NCI-H82 treated with DMSO at 0.1 percent for 48 hours (cell line): Measurements from ENCODE around the gene DTWD2.

Source experiments
- DNase-seq: peaks from one replicate; lab custom pipeline; 2025; ENCODE audit not compliant: unreplicated experiment; lab: John Stamatoyannopoulos, UW

Gene DTWD2

DNA sequence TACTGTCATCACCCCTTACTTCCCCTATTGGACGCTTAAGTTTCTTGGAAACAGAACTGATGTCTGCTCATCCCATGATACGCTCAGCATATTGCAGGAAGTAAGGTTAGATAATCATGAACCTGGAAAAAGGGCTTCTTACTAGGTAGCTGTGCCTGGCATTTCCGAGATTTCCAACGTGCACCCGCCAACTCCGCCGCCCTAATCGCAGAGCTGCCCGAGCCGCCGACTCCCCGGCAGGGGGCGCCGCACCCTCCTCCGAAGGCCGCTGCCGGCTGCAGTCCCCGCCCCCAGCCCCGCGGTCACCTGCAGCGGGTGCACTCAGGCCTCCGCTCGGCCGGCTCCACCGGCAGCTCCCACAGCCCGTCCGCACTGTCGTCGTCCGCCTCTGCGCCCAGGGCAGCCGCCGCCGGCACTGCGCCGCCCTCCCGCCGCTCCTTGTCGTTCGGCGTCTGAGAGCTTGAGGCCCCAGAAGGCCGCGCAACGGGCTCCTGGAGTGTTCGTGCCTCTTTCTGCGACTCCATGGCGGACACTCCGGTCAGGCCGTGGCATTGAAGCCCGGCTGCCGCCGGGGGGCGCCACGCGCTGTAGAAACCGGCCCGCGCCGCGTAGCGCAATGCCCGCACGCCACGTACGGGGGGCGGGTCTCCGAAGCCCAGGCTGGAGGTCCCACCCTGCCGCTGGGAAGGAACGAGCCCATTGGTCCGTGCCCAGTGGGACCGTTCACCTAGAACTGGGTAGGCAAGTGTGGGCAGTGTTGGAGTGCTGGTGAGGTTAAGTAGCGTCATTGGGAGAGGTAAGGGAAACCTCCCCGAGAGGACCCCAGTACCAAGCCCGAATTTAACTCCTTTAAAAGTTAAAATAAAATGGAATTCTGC is at the start of gene DTWD2:
Gene DTWD2, minus strand, starts transcription at position 560 of the 878 bp plus-strand sequence. Its CDS starts 36 bp downstream, at position 524.
- DNase-seq, result peak; percentile 58

- no peak for DNase-seq
Observed at GRCh38 chr5:119037496-119038215, 49.3 kb upstream of the DTWD2 start.

DNA sequence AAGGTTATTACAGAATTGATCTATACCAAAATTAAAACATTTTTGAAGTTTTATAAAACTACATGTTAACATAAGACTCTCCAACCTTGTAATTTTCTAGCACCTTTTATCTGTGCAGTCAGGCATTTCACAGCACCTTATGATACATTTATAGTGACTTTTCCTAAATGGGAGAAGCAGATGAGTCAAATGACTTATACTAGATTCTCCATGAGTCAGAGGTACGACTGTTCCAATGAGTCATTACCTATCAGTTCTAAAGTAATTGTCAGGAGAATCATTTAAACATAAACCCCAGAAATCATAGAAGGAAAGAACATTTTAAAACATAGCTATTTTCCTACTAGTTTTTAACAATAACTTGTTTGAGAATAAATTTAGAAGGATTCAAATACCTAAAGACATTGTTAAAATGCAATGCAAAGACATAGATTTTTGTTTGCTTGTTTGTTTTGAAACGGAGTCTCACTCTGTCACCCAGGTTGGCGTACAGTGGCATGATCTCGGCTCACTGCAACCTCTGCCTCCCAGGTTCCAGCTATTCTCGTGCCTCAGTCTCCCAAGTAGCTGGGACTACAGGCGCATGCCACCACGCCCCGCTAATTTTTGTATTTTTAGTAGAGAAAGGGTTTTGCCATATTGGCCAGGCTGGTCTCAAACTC is 47.9 kb upstream of the DTWD2 start:
- DNase-seq, result no peak

GRCh38 chr5:119033135-119033534 is 44.8 kb upstream of the DTWD2 start:
- no peak for DNase-seq

DNA sequence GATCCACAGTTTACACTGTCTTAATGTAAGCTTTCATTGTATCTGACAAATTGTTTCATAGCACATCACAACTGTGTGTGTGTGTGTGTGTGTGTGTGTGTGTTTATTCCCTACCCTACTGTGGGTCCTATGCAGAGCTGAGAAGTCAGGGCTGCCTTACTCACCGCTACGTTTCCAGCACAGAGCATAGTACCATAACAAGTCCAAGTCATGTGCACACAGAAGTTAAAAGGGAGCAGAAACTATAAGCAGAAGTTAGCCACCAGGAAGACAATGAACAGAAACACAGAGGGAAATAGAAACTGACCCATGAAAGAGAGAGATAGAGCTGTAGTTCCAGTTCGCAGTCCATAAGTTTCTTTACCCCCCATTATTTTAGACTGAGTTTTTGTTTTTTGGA is 44.3 kb upstream of the DTWD2 start:
- no peak for DNase-seq

GRCh38 chr5:119031905-119032304 is 43.6 kb upstream of the DTWD2 start:
- DNase-seq, result no peak

DNA sequence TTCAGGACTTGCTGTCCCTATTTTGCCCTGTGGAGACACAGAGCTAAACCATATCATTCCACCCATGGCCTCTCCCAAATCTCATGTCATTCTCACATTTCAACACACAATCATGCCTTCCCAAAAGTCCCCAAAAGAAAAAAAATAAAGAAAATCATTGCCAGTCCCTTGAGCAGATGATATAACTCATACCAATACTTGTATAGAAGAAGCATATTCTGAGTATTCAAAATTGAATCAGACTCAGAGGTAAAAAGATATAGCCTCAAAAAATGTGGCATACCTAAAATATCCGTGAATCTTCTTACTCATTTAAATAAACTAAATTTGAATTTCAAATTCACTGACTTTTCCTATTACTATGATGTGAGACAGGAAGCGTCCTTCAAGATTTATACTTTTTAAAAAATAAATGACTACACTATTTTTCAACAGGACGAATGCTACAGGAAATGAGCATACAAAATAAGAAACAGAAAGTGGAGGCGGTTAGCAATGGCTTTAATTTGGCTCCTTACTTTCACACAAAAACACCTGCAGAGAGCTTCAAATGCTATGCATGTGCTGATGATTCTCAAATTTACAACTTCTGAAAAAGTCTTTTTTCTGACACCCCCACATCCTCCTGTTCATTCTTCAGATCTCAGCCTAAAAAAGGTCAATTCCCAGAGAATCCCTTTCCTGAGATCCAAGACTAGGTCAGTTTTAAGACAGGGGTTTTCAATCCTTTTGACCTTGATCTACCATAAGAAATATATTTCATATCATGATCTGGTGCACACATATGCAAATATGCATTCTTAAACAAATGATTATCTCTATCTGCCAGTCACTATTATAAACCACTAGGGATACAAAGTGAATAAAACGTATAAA is 42.9 kb upstream of the DTWD2 start:
- no peak for DNase-seq

GRCh38 chr5:119028575-119028974 is 40.2 kb upstream of the DTWD2 start:
- DNase-seq, result no peak

DNA sequence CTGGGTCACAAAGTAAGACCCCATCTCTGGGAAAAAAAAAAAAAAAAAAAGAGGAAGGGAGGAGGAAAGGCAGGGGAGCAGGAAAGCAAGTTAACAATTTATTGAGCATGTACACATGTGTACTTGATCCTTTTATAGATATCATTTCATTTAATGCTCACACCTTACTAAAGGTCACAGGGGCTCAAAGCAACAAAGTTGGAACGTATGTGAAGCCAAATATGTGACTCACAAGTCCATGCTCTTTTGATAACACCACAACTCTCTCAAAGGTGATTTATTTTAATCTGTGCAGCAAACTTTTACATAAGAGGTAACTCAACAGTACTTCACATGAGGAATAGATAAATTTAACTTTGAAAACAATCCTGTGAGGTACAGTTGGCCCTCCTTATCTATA is 34.4 kb upstream of the DTWD2 start:
- no peak for DNase-seq

GRCh38 chr5:119022017-119022745 is 33.8 kb upstream of the DTWD2 start:
- DNase-seq, result no peak

DNA sequence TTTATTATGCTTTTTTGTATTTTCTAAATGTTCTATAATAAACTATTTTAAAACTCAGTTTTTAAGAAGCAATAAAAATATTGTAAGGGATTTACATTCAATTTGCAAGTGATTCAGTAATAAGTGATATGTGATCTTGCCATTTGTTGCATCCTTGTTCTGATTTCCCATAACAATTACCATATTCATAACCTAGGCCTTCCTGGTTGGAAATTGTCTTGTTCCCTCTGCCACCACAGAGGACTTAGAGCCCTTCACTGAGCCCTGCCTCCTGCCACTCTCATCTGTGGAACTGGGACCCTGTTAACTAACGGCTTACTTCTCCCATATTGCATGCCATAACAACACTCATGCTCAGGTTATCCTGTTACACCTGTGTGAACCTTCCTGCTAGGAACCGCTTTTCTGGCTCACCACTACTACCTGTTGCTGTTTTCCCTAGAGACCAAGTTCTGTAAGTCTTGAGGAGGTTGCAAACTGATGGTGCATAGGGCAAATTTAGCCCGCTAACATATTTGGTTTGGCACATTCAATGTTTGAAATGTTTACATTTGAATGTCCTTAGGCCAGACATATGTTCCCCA is 32.9 kb upstream of the DTWD2 start:
- DNase-seq, result no peak

- no peak for DNase-seq
Observed at GRCh38 chr5:119019949-119020348, 31.6 kb upstream of the DTWD2 start.

DNA sequence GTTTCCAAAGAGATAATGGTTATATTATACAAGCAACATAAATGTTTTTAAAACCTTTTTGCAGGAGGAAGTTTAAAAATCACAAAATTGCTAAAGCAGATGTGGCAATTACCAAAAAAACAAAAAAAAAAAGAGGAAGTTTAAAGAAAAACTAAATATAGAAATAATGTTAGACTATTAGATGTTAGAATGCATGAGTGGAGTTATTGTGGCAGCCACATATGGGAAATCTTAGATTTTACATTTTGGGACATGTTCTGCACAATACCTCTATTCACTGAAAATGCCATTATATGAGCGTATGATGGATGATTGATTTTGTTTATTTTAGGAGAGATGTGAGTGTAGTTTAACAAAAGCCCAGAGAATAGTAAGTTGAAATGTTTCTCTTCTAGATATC is 31.2 kb upstream of the DTWD2 start:
- no peak for DNase-seq

DNA sequence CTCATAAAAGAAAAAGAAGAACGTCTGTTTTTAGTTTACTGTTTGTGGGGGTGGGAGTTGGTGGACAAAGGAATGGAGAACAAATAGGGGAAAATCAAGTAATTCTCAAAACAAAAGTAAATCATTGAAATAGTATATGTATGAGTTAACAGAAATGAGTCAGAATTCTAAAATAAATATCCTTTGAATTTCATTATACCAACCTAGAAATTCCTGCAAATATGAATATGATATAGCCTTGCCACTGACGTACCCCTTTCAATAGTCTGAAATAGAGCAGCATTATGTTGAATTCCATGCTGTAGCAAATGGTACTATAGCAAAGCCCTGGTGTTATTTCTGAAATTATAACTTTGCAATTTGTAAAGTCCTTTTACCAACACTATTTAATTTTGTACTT is 29.6 kb upstream of the DTWD2 start:
- DNase-seq, result no peak

DNA sequence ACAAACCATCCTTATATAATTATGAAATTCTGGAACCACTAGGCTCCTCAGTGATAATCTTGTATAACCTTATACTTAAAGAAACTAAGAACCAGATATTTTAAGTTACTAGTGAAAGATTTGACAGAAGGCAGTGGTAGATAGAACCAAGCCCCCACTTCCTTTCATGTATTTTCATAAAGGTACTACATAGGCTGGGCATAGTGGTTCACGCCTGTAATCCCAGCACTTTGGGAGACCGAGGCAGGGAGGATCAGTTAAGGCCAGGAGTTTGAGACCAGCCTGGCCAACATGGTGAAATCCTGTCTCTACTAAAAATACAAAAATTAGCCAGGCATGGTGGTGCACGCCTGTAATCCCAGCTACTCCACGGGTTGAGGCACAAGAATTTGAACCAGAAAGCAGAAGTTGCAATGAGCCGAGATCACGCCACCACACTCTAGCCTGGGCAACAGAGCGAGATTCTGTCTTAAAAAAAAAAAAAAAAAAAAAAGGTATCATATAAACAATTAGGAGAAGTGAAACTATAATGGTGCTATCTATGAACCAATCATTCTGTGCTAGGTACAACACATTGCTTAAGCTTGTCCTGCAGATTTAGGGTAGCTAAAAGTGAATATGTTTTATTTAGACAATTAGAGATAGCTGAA is 27.9 kb upstream of the DTWD2 start:
- DNase-seq, result no peak

DNA sequence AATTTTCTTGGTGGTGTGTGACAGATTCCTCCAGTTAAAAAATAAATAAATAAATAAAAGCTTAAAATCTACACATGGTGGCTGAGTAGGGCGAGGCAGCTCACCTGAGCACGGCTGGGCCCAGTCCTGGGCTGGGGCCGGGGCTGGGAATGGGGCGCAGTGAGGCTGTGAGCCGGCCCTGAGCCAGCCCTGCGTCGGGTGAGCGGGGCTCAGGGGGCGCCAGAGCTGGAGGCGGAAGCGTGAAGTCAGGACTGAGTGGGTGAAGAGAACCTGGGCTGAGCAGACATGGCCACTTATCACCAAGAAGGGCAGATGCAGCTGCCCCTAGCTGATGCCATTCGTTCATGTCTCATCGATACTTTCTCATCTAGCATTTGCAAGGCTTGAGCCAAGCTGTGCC is 22.8 kb upstream of the DTWD2 start:
- DNase-seq, result no peak

GRCh38 chr5:119010206-119010605 is 21.9 kb upstream of the DTWD2 start:
- no peak for DNase-seq

GRCh38 chr5:119009131-119009530 is 20.8 kb upstream of the DTWD2 start:
- no peak for DNase-seq

GRCh38 chr5:118999696-119000095 is 11.3 kb upstream of the DTWD2 start:
- DNase-seq, result no peak
